ENCODE data around the gene DMGDH. TPM values are rescaled to one million over a fixed set of nuclear protein-coding genes. Genes with fewer than 3 reads are reported as not detected.

DMGDH gene
- total and polyA plus RNA-seq, 2 of the 4 experiments (the other 2 are of a cell fraction) = 0.18 TPM; not detected in 1

- Histone ChIP-seq H2AK5ac (ENCODE audit: low read depth, low read length) (no peak overlapping the region), H4K5ac (ENCODE audit: low read depth, low read length) (no peak overlapping the region), H2BK20ac (ENCODE audit: low read depth, low read length) (no peak overlapping the region), H3K27ac (ENCODE audit: insufficient read depth, low read length) (no peak overlapping the region), H3K18ac (ENCODE audit: low read depth, low read length) (no peak overlapping the region), H3K4ac (ENCODE audit: low read depth, low read length) (no peak overlapping the region), H2AK9ac (replicated peaks; ENCODE audit: low read depth, low read length, poor library complexity) (no peak overlapping the region), H4K20me1 (ENCODE audit: insufficient read depth, low read length) (no peaks in the 10 kb centered on the region), H2BK120ac (ENCODE audit: low read depth, low read length) (no peak overlapping the region), H3K27me3 (ENCODE audit: control insufficient read depth, insufficient read depth, low read length) (no peaks in the 10 kb centered on the region), H3K4me2 (ENCODE audit: low read depth, low read length) (no peak overlapping the region), H2BK5ac (ENCODE audit: low read depth, low read length, poor library complexity, severe bottlenecking) (no peak overlapping the region), H4K91ac (ENCODE audit: insufficient read depth, low read depth, low read length) (no peak overlapping the region), H3K23ac (ENCODE audit: low read depth, low read length) (no peak overlapping the region), H3K56ac (ENCODE audit: extremely low read depth, insufficient read depth, low read length) (no peak overlapping the region), H3K4me3 (ENCODE audit: insufficient read depth, low read depth, low read length) (no peak overlapping the region), H3K4me1 (ENCODE audit: control insufficient read depth, insufficient read depth, low read length) (peaks cover 3% of the 10 kb centered on the region; the same call in 1 of the 2 replicates), H2AFZ (replicated peaks; ENCODE audit: low read length, poor library complexity) (no peak overlapping the region), H2BK15ac (ENCODE audit: low read depth, low read length) (0 out of 3 replicates have a peak overlapping the region, but pooled peaks have one; percentile 22), H3K36me3 (ENCODE audit: control insufficient read depth, insufficient read depth, low read length) (no peaks in the 10 kb centered on the region), H4K8ac (ENCODE audit: low read depth in 2 of 2, low read length in 2 of 2) (no peak overlapping the region), H3K9ac (ENCODE audit: low read depth, low read length) (no peak overlapping the region), H3K9me3 (ENCODE audit: control insufficient read depth, insufficient read depth, low read length) (peaks cover 6% of the 10 kb centered on the region), H3K79me1 (ENCODE audit: low read depth in 1 of 2, low read length in 2 of 2) (no peaks in the 10 kb centered on the region), H3K14ac (replicated peaks; ENCODE audit: low read depth, low read length) (no peak overlapping the region), H3K9me1 (ENCODE audit: insufficient read depth, low read length) (no peaks in the 10 kb centered on the region)
- TF ChIP-seq MAFK (IDR thresholded peaks at IDR 0.05; ENCODE audit: low read depth, low read length) (no peak), MAZ (IDR thresholded peaks at IDR 0.05; ENCODE audit: borderline replicate concordance, low read depth, low read length) (no peak), RCOR1 (IDR thresholded peaks at IDR 0.05; ENCODE audit: insufficient replicate concordance, low read length) (no peak), RAD21 (IDR thresholded peaks at IDR 0.05; ENCODE audit: low read length) (no peak), RFX5 (IDR thresholded peaks at IDR 0.05; ENCODE audit: low read depth, low read length) (no peak), MXI1 (IDR thresholded peaks at IDR 0.05; ENCODE audit: borderline replicate concordance, low read depth, low read length) (no peak), FOS (IDR thresholded peaks at IDR 0.05; ENCODE audit: low read depth, low read length) (no peak)
- in situ Hi-C loops (cut with MboI; ENCODE audit: low sequenced_read_pairs) (no loop called here), dilution Hi-C loops (cut with HindIII; ENCODE audit: low sequenced_read_pairs, unreplicated experiment) (no loop called here), intact Hi-C loops (cut with micrococcal nuclease) (no loop called here)
- WGBS, 2 experiments (ENCODE audit: extremely low coverage in 2 of 2, insufficient read length in 1 of 2) = no CpG with 5 or more reads among the region's 2 CpGs
- DNase-seq (no peak), ATAC-seq (ENCODE audit: low read depth) (no peak)
- BruUV-seq (replicated peaks) = no TSS peak
- CTCF ChIA-PET = interaction anchor here (0.9 kb wide), 1 partner anchor 10 kb away, joined by 3 read pairs; no protein-coding TSS in a partner anchor
- POLR2A ChIA-PET (ENCODE audit: unreplicated experiment) = no interaction called here
These were observed 54.8 kb downstream of the DMGDH start for GRCh38 chr5:79014631-79015030.
